Stimulated activated CD8-positive, alpha-beta memory T cell treated with anti-CD3 and anti-CD28 coated beads, Interleukin-7, amount 100 ng/mL, for 24 hours (primary cell): ENCODE results near the gene NEK1.
"Not testable (repeated sequence)": the region's sequence is repeated elsewhere in the genome, so short reads cannot be mapped to it uniquely, and the experiment has no call there.

Experiments used
- DNase-seq: peaks from one replicate; pipeline ENCODE4 v3.0.0-alpha.2; 2020; ENCODE audit warnings: low read depth

NEK1 gene

GRCh38 chr4:169603312-169603711, 9.1 kb downstream of the NEK1 start:
- DNase-seq, result no peak

GRCh38 chr4:169601016-169601771, 11.2 kb downstream of the NEK1 start:
- DNase-seq, result no peak

GRCh38 chr4:169594560-169595195, 17.7 kb downstream of the NEK1 start:
- no peak for DNase-seq

GRCh38 chr4:169593050-169593560, 19.3 kb downstream of the NEK1 start:
- no peak for DNase-seq

- DNase-seq, result no peak
Observed at GRCh38 chr4:169583563-169583962, 28.8 kb downstream of the NEK1 start.

GRCh38 chr4:169582706-169583105, 29.7 kb downstream of the NEK1 start:
- no peak for DNase-seq

GRCh38 chr4:169582203-169582602, 30.2 kb downstream of the NEK1 start:
- no peak for DNase-seq

- no peak for DNase-seq
Observed at GRCh38 chr4:169573889-169574288, 38.5 kb downstream of the NEK1 start.

- no peak for DNase-seq
Observed at GRCh38 chr4:169571435-169571834, 40.9 kb downstream of the NEK1 start.

- DNase-seq, result not testable (repeated sequence)
Observed at GRCh38 chr4:169571012-169571411, 41.4 kb downstream of the NEK1 start.

- not testable (repeated sequence) for DNase-seq
Observed at GRCh38 chr4:169570266-169570665, 42.1 kb downstream of the NEK1 start.

GRCh38 chr4:169569188-169569587, 43.2 kb downstream of the NEK1 start:
- DNase-seq, result not testable (repeated sequence)

GRCh38 chr4:169567916-169568315, 44.5 kb downstream of the NEK1 start:
- DNase-seq, result no peak

GRCh38 chr4:169566021-169566818, 46.2 kb downstream of the NEK1 start:
- no peak for DNase-seq

GRCh38 chr4:169565606-169566005, 46.8 kb downstream of the NEK1 start:
- DNase-seq, result no peak

GRCh38 chr4:169557061-169557636, 55.2 kb downstream of the NEK1 start:
- DNase-seq, result no peak

GRCh38 chr4:169546548-169546947, 65.8 kb downstream of the NEK1 start:
- not testable (repeated sequence) for DNase-seq

- no peak for DNase-seq
Observed at GRCh38 chr4:169540774-169541173, 71.6 kb downstream of the NEK1 start.

GRCh38 chr4:169530048-169530447, 82.3 kb downstream of the NEK1 start:
- DNase-seq, result no peak

- no peak for DNase-seq
Observed at GRCh38 chr4:169523796-169524195, 88.6 kb downstream of the NEK1 start.

GRCh38 chr4:169510617-169511016, 101.8 kb downstream of the NEK1 start:
- DNase-seq, result no peak

- no peak for DNase-seq
Observed at GRCh38 chr4:169506903-169507302, 105.5 kb downstream of the NEK1 start.
